SU-DHL-6 (cell line): ENCODE data around the gene TOR2A.

Source experiments
- H2AFZ ChIP-seq: fragments of 200-600 bp; sonication (generic); 2 replicates; pipeline ENCODE4 v1.6.1; 2014; ENCODE audit warnings: low read depth, mild to moderate bottlenecking, moderate library complexity, mixed read lengths, antibody characterized with exemption, low read length; ENCODE audit not compliant: severe bottlenecking
- H3F3A ChIP-seq: fragments of 200-600 bp; shearing (Covaris generic); 2 replicates; pipeline ENCODE4 v1.6.0; 2016; ENCODE audit warnings: antibody characterized with exemption, mild to moderate bottlenecking; ENCODE audit not compliant: insufficient read depth
- H3K27ac ChIP-seq: fragments of 200-600 bp; sonication (generic); 2 replicates; pipeline ENCODE4 v1.5.1; 2016; ENCODE audit warnings: low read depth, mild to moderate bottlenecking, low read length, moderate library complexity, mixed read lengths
- H3K27me3 ChIP-seq: fragments of 200-600 bp; sonication (generic), shearing (Covaris generic); 2 replicates; pipeline ENCODE4 v1.6.0; 2014; ENCODE audit warnings: mild to moderate bottlenecking, low read length
- H3K36me3 ChIP-seq: fragments of 200-600 bp; sonication (generic); 2 replicates; pipeline ENCODE4 v1.6.1; 2014; ENCODE audit warnings: mild to moderate bottlenecking, low read length, mixed read lengths
- H3K4me2 ChIP-seq: fragments of 300-600, 200-600 bp; shearing (Covaris generic), sonication (generic); 2 replicates; pipeline ENCODE4 v1.6.0; 2014; ENCODE audit warnings: low read length, low read depth, mild to moderate bottlenecking; ENCODE audit not compliant: poor library complexity, severe bottlenecking
- H3K4me3 ChIP-seq: fragments of 200-600 bp; sonication (generic); 2 replicates; pipeline ENCODE4 v1.5.1; 2014; ENCODE audit warnings: antibody characterized with exemption, low read length, mild to moderate bottlenecking, mixed read lengths; ENCODE audit not compliant: insufficient read depth, poor library complexity, severe bottlenecking
- H3K79me2 ChIP-seq: fragments of 200-600 bp; sonication (generic); 2 replicates; pipeline ENCODE4 v1.6.1; 2014; ENCODE audit warnings: mild to moderate bottlenecking, low read length, moderate library complexity; ENCODE audit not compliant: insufficient read depth
- H3K9ac ChIP-seq: fragments of 200-600 bp; sonication (generic); 2 replicates; pipeline ENCODE4 v1.7.0; 2014; ENCODE audit warnings: mild to moderate bottlenecking, low read length
- H3K9me2 ChIP-seq: fragments of 200-600 bp; sonication (generic); replicated peaks from 2 replicates; pipeline ENCODE4 v1.6.1; 2014; ENCODE audit warnings: low read length; ENCODE audit not compliant: insufficient read depth
- H3K9me3 ChIP-seq: fragments of 200-600 bp; sonication (generic); 2 replicates; pipeline ENCODE4 v1.6.1; 2014; ENCODE audit warnings: low read length, mixed read lengths; ENCODE audit not compliant: insufficient read depth
- H4K20me1 ChIP-seq: fragments of 200-600 bp; sonication (generic); 2 replicates; pipeline ENCODE4 v1.6.1; 2014; ENCODE audit warnings: low read depth, mild to moderate bottlenecking, antibody characterized with exemption, low read length, moderate library complexity, mixed read lengths
- EZH2phosphoT487 ChIP-seq: fragments of 200-600 bp; sonication (generic), shearing (Covaris generic); conservative IDR thresholded peaks from 2 replicates; pipeline ENCODE4 v1.6.1; 2018; ENCODE audit warnings: mild to moderate bottlenecking, antibody characterized with exemption, low read length, moderate library complexity, mixed read lengths
- TF ChIP-seq, protein P1 (sequence below): fragments of 200-600 bp; sonication (generic); IDR thresholded peaks from one replicate; pipeline ENCODE4 v1.5.1; 2017; ENCODE audit warnings: antibody characterized with exemption, mild to moderate bottlenecking, low read length, moderate library complexity; ENCODE audit not compliant: insufficient read depth, poor library complexity, severe bottlenecking

TOR2A gene

DNA sequence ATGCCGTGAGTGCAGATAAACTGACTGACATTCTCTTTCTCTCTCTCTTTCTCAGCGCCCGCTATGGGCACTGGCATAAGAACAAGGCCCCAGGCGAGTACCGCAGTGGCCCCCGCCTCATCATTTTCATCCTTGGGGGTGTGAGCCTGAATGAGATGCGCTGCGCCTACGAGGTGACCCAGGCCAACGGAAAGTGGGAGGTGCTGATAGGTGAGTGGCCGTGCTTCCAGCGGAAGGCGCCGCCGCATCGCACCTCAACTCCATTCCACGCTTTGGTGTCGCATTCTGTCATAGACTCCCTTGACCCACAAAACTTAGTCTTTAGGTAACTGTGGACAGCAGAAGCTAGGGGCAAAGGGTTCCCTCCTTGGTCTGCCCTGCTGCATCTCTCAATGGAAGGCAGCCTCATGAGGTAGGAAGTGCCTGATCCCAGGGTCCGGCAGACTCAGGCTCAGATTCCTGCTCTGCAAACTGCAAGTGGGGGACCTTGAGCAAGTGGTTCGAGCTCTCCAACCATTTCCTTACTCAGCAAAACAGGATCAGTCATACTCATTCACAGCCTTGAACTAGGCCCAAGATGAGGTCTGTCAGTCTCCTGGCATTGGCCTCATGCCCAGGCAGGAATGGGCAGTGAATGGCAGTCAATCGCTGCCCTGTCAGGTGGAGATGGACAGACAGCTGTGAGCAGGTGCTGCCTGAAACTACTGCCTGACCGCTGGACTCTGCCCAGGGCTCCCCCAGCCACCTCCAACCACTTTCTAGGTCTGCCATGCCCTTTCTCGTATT, 52.5 kb downstream of the TOR2A start:
- no peak overlapping the region for H3K27ac ChIP-seq
- H3K9me2 ChIP-seq, result no peaks in the 10 kb centered on the region
- no peaks in the 10 kb centered on the region for H3F3A ChIP-seq
- H3K27me3 ChIP-seq, result no peaks in the 10 kb centered on the region
- H3K9ac ChIP-seq, result no peak overlapping the region
- no peaks in the 10 kb centered on the region for H4K20me1 ChIP-seq
- no peaks in the 10 kb centered on the region for H3K36me3 ChIP-seq
- no peak for TF ChIP-seq EZH2phosphoT487
- TF ChIP-seq, protein P1, sequence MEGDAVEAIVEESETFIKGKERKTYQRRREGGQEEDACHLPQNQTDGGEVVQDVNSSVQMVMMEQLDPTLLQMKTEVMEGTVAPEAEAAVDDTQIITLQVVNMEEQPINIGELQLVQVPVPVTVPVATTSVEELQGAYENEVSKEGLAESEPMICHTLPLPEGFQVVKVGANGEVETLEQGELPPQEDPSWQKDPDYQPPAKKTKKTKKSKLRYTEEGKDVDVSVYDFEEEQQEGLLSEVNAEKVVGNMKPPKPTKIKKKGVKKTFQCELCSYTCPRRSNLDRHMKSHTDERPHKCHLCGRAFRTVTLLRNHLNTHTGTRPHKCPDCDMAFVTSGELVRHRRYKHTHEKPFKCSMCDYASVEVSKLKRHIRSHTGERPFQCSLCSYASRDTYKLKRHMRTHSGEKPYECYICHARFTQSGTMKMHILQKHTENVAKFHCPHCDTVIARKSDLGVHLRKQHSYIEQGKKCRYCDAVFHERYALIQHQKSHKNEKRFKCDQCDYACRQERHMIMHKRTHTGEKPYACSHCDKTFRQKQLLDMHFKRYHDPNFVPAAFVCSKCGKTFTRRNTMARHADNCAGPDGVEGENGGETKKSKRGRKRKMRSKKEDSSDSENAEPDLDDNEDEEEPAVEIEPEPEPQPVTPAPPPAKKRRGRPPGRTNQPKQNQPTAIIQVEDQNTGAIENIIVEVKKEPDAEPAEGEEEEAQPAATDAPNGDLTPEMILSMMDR, result no peak
- no peaks in the 10 kb centered on the region for H3K79me2 ChIP-seq
- no peak overlapping the region for H2AFZ ChIP-seq
- no peaks in the 10 kb centered on the region for H3K9me3 ChIP-seq
- no peak overlapping the region for H3K4me2 ChIP-seq
- H3K4me3 ChIP-seq, result no peak overlapping the region
